HepG2 (cell line): ENCODE data around the gene CMTM4. TPM values are rescaled to one million over a fixed set of nuclear protein-coding genes. Genes with fewer than 3 reads are reported as not detected.
A peak's percentile ranks its signal among the peaks of the same experiment; 100 is the strongest.

Experiments used
- BHLHE40 ChIP-seq: IDR thresholded peaks from 2 replicates; pipeline ENCODE4 v1.6.1; 2011; ENCODE audit warnings: low read length, improper control_type of control experiment
- CBX2 ChIP-seq, 2 experiments: fragments of 200-600 bp in 1 of 2; sonication (generic); formaldehyde crosslinking in 1 of 2; IDR thresholded peaks; 2 replicates each; pipeline versions ENCODE4 v1.7.0 to v1.8.1; 2018 to 2022; ENCODE audit warnings: low read depth in 2 of 2, low read length in 1 of 2, mild to moderate bottlenecking in 1 of 2, missing genetic modification reagents in 1 of 2
- FOXA1 ChIP-seq, 2 experiments: fragments of 450-650 bp in 1 of 2; sonication (generic) in 1 of 2; formaldehyde crosslinking in 1 of 2; IDR thresholded peaks; 2 replicates each; pipeline versions ENCODE4 v1.4.0 to v1.6.1; 2016 to 2020; ENCODE audit warnings: missing genetic modification reagents in 1 of 2
- GMEB1 ChIP-seq: sonication (generic); formaldehyde crosslinking; IDR thresholded peaks from 2 replicates; pipeline ENCODE4 v1.5.1; 2020; ENCODE audit warnings: missing genetic modification reagents, mild to moderate bottlenecking, borderline replicate concordance
- MEF2D ChIP-seq: sonication (generic); formaldehyde crosslinking; IDR thresholded peaks from 2 replicates; pipeline ENCODE4 v1.5.1; 2020; ENCODE audit warnings: mild to moderate bottlenecking, missing genetic modification reagents
- MZF1 ChIP-seq: sonication (generic); formaldehyde crosslinking; IDR thresholded peaks from 2 replicates; pipeline ENCODE4 v1.8.1; 2023; ENCODE audit warnings: mild to moderate bottlenecking, missing genetic modification reagents, borderline replicate concordance
- NFIC ChIP-seq: IDR thresholded peaks from 2 replicates; pipeline ENCODE4 v1.6.1; 2012; ENCODE audit warnings: mild to moderate bottlenecking, low read length, inconsistent platforms
- NR2F1 ChIP-seq, 2 experiments: fragments of 450-650 bp in 1 of 2; formaldehyde crosslinking in 1 of 2; IDR thresholded peaks; 2 replicates each; pipeline versions ENCODE4 v1.5.0 to v1.6.1; 2016 to 2020; ENCODE audit warnings: mild to moderate bottlenecking in 1 of 2, missing compliant biosample characterization in 1 of 2, missing genetic modification reagents in 1 of 2, moderate library complexity in 1 of 2
- POGZ ChIP-seq: sonication (generic); formaldehyde crosslinking; IDR thresholded peaks from 2 replicates; pipeline ENCODE4 v1.4.0; 2020; ENCODE audit warnings: mild to moderate bottlenecking, missing genetic modification reagents
- RAD51 ChIP-seq: fragments of 450-650 bp; IDR thresholded peaks from 2 replicates; pipeline ENCODE4 v1.6.1; 2016; ENCODE audit warnings: borderline replicate concordance
- SKIL ChIP-seq: sonication (generic); formaldehyde crosslinking; IDR thresholded peaks from 2 replicates; pipeline ENCODE4 v1.8.0; 2022; ENCODE audit warnings: missing genetic modification reagents, mild to moderate bottlenecking, moderate library complexity, borderline replicate concordance
- TBX3 ChIP-seq: fragments of 450-650 bp; IDR thresholded peaks from 2 replicates; pipeline ENCODE4 v1.6.1; 2017; ENCODE audit warnings: antibody characterized with exemption, mild to moderate bottlenecking, inconsistent platforms, borderline replicate concordance
- TGIF2 ChIP-seq: IDR thresholded peaks from 2 replicates; pipeline ENCODE4 v1.6.1; 2016; ENCODE audit warnings: control low read depth, missing compliant biosample characterization
- ZBTB3 ChIP-seq: sonication (generic); formaldehyde crosslinking; IDR thresholded peaks from 2 replicates; pipeline ENCODE4 v1.4.0; 2020; ENCODE audit warnings: low read depth, mild to moderate bottlenecking, moderate library complexity, missing genetic modification reagents, borderline replicate concordance
- ZFX ChIP-seq: sonication (generic); formaldehyde crosslinking; IDR thresholded peaks from 2 replicates; pipeline ENCODE4 v1.4.0; 2020; ENCODE audit warnings: mild to moderate bottlenecking, low read depth, missing genetic modification reagents, moderate library complexity
- ZNF225 ChIP-seq: sonication (generic); formaldehyde crosslinking; IDR thresholded peaks from 2 replicates; pipeline ENCODE4 v1.4.0; 2020; ENCODE audit warnings: mild to moderate bottlenecking, missing genetic modification reagents
- ZNF280D ChIP-seq: sonication (generic); formaldehyde crosslinking; IDR thresholded peaks from 2 replicates; pipeline ENCODE4 v1.5.1; 2020; ENCODE audit warnings: mild to moderate bottlenecking, missing genetic modification reagents
- ZNF451 ChIP-seq: sonication (generic); formaldehyde crosslinking; IDR thresholded peaks from 2 replicates; pipeline ENCODE4 v1.5.0; 2020; ENCODE audit warnings: mild to moderate bottlenecking, missing genetic modification reagents
- ZNF644 ChIP-seq: IDR thresholded peaks from 2 replicates; pipeline ENCODE4 v1.6.1; 2016; ENCODE audit warnings: low read depth
- ZNF775 ChIP-seq: sonication (generic); formaldehyde crosslinking; IDR thresholded peaks from 2 replicates; pipeline ENCODE4 v1.4.0; 2020; ENCODE audit warnings: missing genetic modification reagents, mild to moderate bottlenecking, moderate library complexity, borderline replicate concordance
- ZNF839 ChIP-seq: sonication (generic); formaldehyde crosslinking; IDR thresholded peaks from 2 replicates; pipeline ENCODE4 v1.4.0; 2020; ENCODE audit warnings: missing genetic modification reagents, mild to moderate bottlenecking, borderline replicate concordance
- polyA plus RNA-seq, 8 experiments: library from polyadenylated mRNA; depleted of rRNA in 3 of 8; stranded (reverse) in 7 of 8; unstranded in 1 of 8; fragments of >200 nt; fragmentation: Illumina TruSeq in 4 of 8; extraction: Trizol in 4 of 8; gene quantifications; 2 replicates each; pipeline versions ENCODE4 v1.2.1 to v1.2.3, GENCODE V29; 2011 to 2016; ENCODE audit warnings: low read depth in 4 of 8, missing spikeins in 1 of 8, mixed read lengths in 1 of 8; ENCODE audit not compliant: insufficient read depth in 1 of 8
- total RNA-seq, 5 experiments: library from RNA; depleted of rRNA; stranded (reverse); fragments of >200 nt; fragmentation: Illumina TruSeq; extraction: Trizol; gene quantifications; 2 replicates each; pipeline ENCODE4 v1.2.3, GENCODE V29; 2016; ENCODE audit warnings: low read depth in 1 of 5

CMTM4 gene
- total and polyA plus RNA-seq, 2 of the 13 experiments (the other 11 are each of a cell fraction or from before 2014, with no cell fraction given), result 32.0 to 36.3 TPM

DNA sequence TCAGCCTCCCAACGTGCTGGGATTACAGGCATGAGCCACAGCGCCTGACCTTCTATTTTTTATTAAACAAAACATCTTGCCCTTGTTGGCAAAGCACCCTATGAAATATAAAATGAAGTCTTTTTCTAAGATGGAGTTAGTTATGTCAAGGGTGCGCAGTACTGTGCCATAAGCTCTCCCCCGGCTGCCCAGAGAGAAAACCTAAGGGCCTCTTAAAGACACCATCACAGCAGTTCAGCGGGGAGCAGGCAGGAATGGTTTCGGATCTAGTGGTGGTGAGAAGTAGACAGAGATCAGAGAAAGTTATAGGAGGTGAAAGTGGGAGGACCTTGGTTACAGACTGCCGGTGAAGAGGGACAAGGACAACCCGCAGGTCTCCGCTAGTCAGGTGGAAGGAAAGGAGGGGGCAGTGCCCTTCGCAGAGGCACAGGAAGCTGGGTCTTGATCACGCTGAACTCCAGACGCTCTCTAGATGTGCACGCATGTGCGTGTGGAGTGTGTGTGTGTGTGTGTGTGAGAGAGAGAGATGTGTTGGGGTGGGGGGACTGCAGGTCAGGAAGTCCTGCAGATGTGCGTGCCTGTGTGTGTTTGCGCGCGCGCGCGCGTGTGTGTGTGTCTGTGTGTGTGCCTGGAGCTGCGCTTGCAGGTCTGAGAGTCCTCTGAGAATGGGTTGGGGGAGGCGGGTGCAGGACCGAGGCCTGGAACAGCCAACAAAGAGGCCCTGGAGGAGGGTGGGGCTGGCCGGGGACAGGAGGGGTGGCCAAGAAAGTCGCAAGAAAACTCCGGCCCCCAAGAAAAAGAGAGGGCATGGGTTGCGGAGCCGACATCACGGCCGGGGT lies 92.8 kb downstream of the CMTM4 start (continued):
- peak; percentile 57 for TF ChIP-seq GMEB1 (CRISPR knock-in tag)
- 0 out of 2 replicates have a peak, but pooled peaks have one; percentile 15 for TF ChIP-seq ZBTB3 (CRISPR knock-in tag)
- TF ChIP-seq ZNF839 (CRISPR knock-in tag), result peak; percentile 79; the same call in 1 of the 2 replicates
- TF ChIP-seq POGZ (CRISPR knock-in tag), result peak; percentile 11; the same call in 1 of the 2 replicates
- 0 out of 2 replicates have a peak, but pooled peaks have one; percentile 2 for TF ChIP-seq ZNF451 (CRISPR knock-in tag)
- 0 out of 2 replicates have a peak, but pooled peaks have one; percentile 15 for TF ChIP-seq MEF2D
- no peak for TF ChIP-seq ZNF775
- 0 out of 2 replicates have a peak, but pooled peaks have one; percentile 64 for TF ChIP-seq TGIF2 (CRISPR knock-in tag)
- no peak for TF ChIP-seq CBX2 (IDR thresholded peaks at IDR 0.05; ENCODE audit: low read depth, low read length)
- TF ChIP-seq CBX2 (CRISPR knock-in tag; IDR thresholded peaks at IDR 0.05; ENCODE audit: low read depth), result no peak
- TF ChIP-seq BHLHE40, result 0 out of 2 replicates have a peak, but pooled peaks have one; percentile 17
- no peak for TF ChIP-seq FOXA1 (IDR thresholded peaks at IDR 0.05)
- TF ChIP-seq FOXA1 (CRISPR knock-in tag; IDR thresholded peaks at IDR 0.05), result 0 out of 2 replicates have a peak, but pooled peaks have one; percentile 26
- no peak; the same call in 1 of the 2 replicates for TF ChIP-seq TBX3
- no peak for TF ChIP-seq ZNF644 (CRISPR knock-in tag)
- TF ChIP-seq NR2F1 (CRISPR knock-in tag; IDR thresholded peaks at IDR 0.05), result 0 out of 4 replicates have a peak, but pooled peaks of 1 of the 2 experiments have one; percentile 10
- peak; percentile 78 for TF ChIP-seq ZFX (CRISPR knock-in tag)
- no peak for TF ChIP-seq NFIC
- TF ChIP-seq SKIL (CRISPR knock-in tag), result 0 out of 2 replicates have a peak, but pooled peaks have one; percentile 50
- no peak for TF ChIP-seq ZNF225 (CRISPR knock-in tag)
- TF ChIP-seq ZNF280D, result peak; percentile 31; the same call in 1 of the 2 replicates
- no peak for TF ChIP-seq MZF1 (CRISPR knock-in tag)
- TF ChIP-seq RAD51, result no peak
